Neural progenitor cell (in vitro differentiated cells): ENCODE results near the gene CYSLTR2. TPM values are rescaled to one million over a fixed set of nuclear protein-coding genes. Genes with fewer than 3 reads are reported as not detected.

Experiments used
- DNase-seq: peaks from one replicate; pipeline ENCODE4 v3.0.0-alpha.2; 2016; ENCODE audit warnings: low spot score
- H2AFZ ChIP-seq: fragments of 200-600 bp; sonication (generic); replicated peaks from 2 replicates; pipeline ENCODE4 v1.6.1; 2016; ENCODE audit warnings: antibody characterized with exemption
- H3F3A ChIP-seq: fragments of 200-600 bp; sonication (generic); 2 replicates; pipeline ENCODE4 v1.6.1; 2016; ENCODE audit warnings: antibody characterized with exemption, low read depth
- H3K27ac ChIP-seq: fragments of 200-600 bp; sonication (generic); 2 replicates; pipeline ENCODE4 v1.5.1; 2016; ENCODE audit warnings: mild to moderate bottlenecking
- H3K27me3 ChIP-seq: fragments of 200-600 bp; sonication (generic); 2 replicates; pipeline ENCODE4 v1.6.1; 2016; ENCODE audit warnings: mild to moderate bottlenecking, moderate library complexity
- H3K36me3 ChIP-seq: fragments of 200-600 bp; sonication (generic); 2 replicates; pipeline ENCODE4 v1.5.1; 2016
- H3K4me1 ChIP-seq: fragments of 200-600 bp; sonication (generic); 2 replicates; pipeline ENCODE4 v1.6.1; 2016; ENCODE audit warnings: mixed run types
- H3K4me2 ChIP-seq: fragments of 200-600 bp; sonication (generic); 2 replicates; pipeline ENCODE4 v1.6.1; 2016
- H3K4me3 ChIP-seq: fragments of 200-600 bp; sonication (generic); 2 replicates; pipeline ENCODE4 v1.5.1; 2016
- H3K79me2 ChIP-seq: fragments of 200-600 bp; sonication (generic); 2 replicates; pipeline ENCODE4 v1.6.1; 2016; ENCODE audit warnings: low read depth
- H3K9ac ChIP-seq: fragments of 200-600 bp; sonication (generic); 2 replicates; pipeline ENCODE4 v1.6.1; 2016
- H3K9me3 ChIP-seq: fragments of 200-600 bp; sonication (generic); 2 replicates; pipeline ENCODE4 v1.5.1; 2016; ENCODE audit warnings: low read depth
- H4K20me1 ChIP-seq: fragments of 200-600 bp; sonication (generic); 2 replicates; pipeline ENCODE4 v1.6.1; 2016; ENCODE audit warnings: low read depth
- H3K27ac Mint-ChIP-seq: 3 replicates; pipeline ENCODE4 v1.8.0; 2021; ENCODE audit warnings: mixed read lengths
- H3K27me3 Mint-ChIP-seq: 2 replicates; pipeline ENCODE4 v1.8.0; 2022; ENCODE audit warnings: low read depth, mild to moderate bottlenecking, inconsistent platforms, moderate library complexity, mixed read lengths; ENCODE audit not compliant: insufficient read depth
- H3K36me3 Mint-ChIP-seq: 3 replicates; pipeline ENCODE4 v1.8.0; 2021; ENCODE audit warnings: mixed read lengths
- H3K4me1 Mint-ChIP-seq: 3 replicates; pipeline ENCODE4 v1.8.0; 2021; ENCODE audit warnings: mixed read lengths
- H3K4me3 Mint-ChIP-seq: 3 replicates; pipeline ENCODE4 v1.8.0; 2021; ENCODE audit warnings: mild to moderate bottlenecking, moderate library complexity, mixed read lengths
- H3K9me3 Mint-ChIP-seq: 3 replicates; pipeline ENCODE4 v1.8.0; 2020; ENCODE audit warnings: mixed read lengths
- EZH2 ChIP-seq: fragments of 200-600 bp; sonication (generic); IDR thresholded peaks from 2 replicates; pipeline ENCODE4 v1.6.1; 2017; ENCODE audit warnings: antibody characterized with exemption, mild to moderate bottlenecking, moderate library complexity
- EZH2phosphoT487 ChIP-seq: fragments of 200-600 bp; sonication (generic); IDR thresholded peaks from 2 replicates; pipeline ENCODE4 v1.6.1; 2017; ENCODE audit warnings: antibody characterized with exemption
- total RNA-seq: library from RNA; depleted of rRNA; stranded (reverse); fragments of >200 nt; gene quantifications from 2 replicates; pipeline ENCODE4 v1.2.3, GENCODE V29; 2015; ENCODE audit warnings: low replicate concordance
- TF ChIP-seq, protein P1 (sequence below): fragments of 200-600 bp; sonication (generic); IDR thresholded peaks from 2 replicates; pipeline ENCODE4 v1.5.1; 2017; ENCODE audit warnings: antibody characterized with exemption, mild to moderate bottlenecking

CYSLTR2 gene
- total RNA-seq, 1 donor from 2014 or later: not detected

DNA sequence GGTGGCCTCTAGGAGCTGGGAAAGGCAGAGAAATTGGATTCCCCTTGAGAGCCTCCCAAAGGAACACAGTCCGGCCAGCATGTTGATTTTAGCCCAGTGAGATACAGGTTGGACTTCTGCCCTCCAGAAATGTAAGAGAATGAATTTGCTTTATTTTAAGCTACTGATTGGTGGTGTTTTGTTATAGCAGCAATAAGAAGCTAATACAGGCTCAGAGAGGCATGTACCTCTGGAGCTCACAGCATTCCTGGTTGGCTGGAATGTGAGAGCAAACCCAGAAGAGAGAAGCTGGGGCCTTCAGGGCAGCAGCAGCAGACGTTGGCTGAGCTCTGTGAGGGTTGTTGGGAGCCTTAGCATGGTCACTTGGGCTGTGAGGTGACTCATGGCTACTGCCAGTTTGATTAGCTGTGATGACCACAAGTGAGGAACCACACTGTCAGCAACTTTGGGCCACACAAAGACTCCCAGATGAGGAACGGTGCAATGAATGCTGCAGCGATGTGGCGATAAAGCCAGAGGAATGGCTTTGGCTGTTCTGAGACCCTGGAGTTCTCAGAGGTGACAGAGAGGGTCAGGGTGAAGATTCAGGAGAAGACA is 80.1 kb downstream of the CYSLTR2 start:
- peaks cover 5% of the 10 kb centered on the region for H3K4me1 ChIP-seq
- Mint-ChIP-seq H3K36me3 (no peaks in the 10 kb centered on the region), H3K4me3 (peak overlapping the region; percentile 30), H3K27ac (no peak overlapping the region), H3K27me3 (peaks cover 9% of the 10 kb centered on the region), H3K9me3 (peaks cover 4% of the 10 kb centered on the region), H3K4me1 (no peaks in the 10 kb centered on the region)
- no peak overlapping the region for H3K4me3 ChIP-seq
- no peak for DNase-seq
- H4K20me1 ChIP-seq: no peaks in the 10 kb centered on the region
- no peak overlapping the region for H3K27ac ChIP-seq
- no peak overlapping the region for H3K4me2 ChIP-seq
- H3K9ac ChIP-seq: no peak overlapping the region
- TF ChIP-seq, protein P1, sequence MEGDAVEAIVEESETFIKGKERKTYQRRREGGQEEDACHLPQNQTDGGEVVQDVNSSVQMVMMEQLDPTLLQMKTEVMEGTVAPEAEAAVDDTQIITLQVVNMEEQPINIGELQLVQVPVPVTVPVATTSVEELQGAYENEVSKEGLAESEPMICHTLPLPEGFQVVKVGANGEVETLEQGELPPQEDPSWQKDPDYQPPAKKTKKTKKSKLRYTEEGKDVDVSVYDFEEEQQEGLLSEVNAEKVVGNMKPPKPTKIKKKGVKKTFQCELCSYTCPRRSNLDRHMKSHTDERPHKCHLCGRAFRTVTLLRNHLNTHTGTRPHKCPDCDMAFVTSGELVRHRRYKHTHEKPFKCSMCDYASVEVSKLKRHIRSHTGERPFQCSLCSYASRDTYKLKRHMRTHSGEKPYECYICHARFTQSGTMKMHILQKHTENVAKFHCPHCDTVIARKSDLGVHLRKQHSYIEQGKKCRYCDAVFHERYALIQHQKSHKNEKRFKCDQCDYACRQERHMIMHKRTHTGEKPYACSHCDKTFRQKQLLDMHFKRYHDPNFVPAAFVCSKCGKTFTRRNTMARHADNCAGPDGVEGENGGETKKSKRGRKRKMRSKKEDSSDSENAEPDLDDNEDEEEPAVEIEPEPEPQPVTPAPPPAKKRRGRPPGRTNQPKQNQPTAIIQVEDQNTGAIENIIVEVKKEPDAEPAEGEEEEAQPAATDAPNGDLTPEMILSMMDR: no peak
- TF ChIP-seq EZH2: no peak
- no peak for TF ChIP-seq EZH2phosphoT487
- H3K27me3 ChIP-seq: peaks cover 5% of the 10 kb centered on the region
- no peaks in the 10 kb centered on the region for H3K79me2 ChIP-seq
- H3K36me3 ChIP-seq: no peaks in the 10 kb centered on the region
- no peaks in the 10 kb centered on the region for H3F3A ChIP-seq
- H3K9me3 ChIP-seq: no peaks in the 10 kb centered on the region
- H2AFZ ChIP-seq: no peak overlapping the region

DNA sequence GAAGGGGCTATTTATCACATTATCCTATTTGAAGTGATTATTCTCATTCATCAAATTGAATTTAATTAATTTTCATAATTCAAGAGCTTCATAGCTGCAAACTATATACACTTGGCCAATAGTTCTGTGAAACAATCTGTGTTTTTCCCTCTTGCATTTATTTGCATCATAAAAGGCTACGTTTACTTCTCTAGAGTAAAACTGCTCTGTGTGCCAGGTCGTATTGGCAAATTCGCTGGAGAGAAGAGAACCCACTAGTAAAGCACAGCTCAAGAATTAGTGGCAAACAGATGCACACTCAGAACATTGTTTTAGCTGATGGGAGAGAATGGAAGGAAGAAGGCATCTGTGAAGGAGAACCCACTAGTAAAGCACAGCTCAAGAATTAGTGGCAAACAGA is 81.8 kb downstream of the CYSLTR2 start:
- H3K9me3 ChIP-seq: no peaks in the 10 kb centered on the region
- H3K27me3 Mint-ChIP-seq: peaks cover 5% of the 10 kb centered on the region
- H3F3A ChIP-seq: no peaks in the 10 kb centered on the region
- H3K27ac Mint-ChIP-seq: no peak overlapping the region
- no peak overlapping the region for H3K4me3 Mint-ChIP-seq
- no peak overlapping the region for H3K4me3 ChIP-seq
- H3K9ac ChIP-seq: no peak overlapping the region
- no peaks in the 10 kb centered on the region for H3K79me2 ChIP-seq
- no peaks in the 10 kb centered on the region for H3K4me1 Mint-ChIP-seq
- no peak for DNase-seq
- H3K27me3 ChIP-seq: peaks cover 5% of the 10 kb centered on the region
- H3K27ac ChIP-seq: no peak overlapping the region
- H3K9me3 Mint-ChIP-seq: peaks cover 2% of the 10 kb centered on the region
- no peaks in the 10 kb centered on the region for H4K20me1 ChIP-seq
- TF ChIP-seq EZH2 (no peak), EZH2phosphoT487 (no peak)
- TF ChIP-seq, protein P1: no peak
- H3K4me2 ChIP-seq: no peak overlapping the region
- no peak overlapping the region for H2AFZ ChIP-seq
- peaks cover 5% of the 10 kb centered on the region for H3K4me1 ChIP-seq
- no peaks in the 10 kb centered on the region for H3K36me3 ChIP-seq
- H3K36me3 Mint-ChIP-seq: no peaks in the 10 kb centered on the region

DNA sequence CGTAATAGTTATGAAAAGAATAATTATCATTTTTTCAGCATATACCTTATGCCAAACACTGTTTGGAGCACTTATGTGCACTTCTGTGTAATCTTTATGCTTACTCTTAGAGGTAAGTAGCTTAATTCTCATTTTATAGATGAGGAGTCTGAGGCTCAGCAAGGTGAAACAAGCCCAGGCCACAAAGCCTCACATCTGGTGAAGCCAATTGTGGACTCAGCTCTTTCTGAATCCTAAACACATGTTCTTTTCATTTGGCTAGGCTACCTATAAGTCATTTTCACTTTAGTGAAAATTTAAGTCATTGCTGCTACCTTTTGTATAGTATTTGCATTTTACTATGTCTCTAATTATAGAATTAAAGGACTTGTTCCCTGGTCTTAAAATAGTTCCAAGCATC is 84.0 kb downstream of the CYSLTR2 start:
- TF ChIP-seq EZH2: no peak
- TF ChIP-seq, protein P1: no peak
- TF ChIP-seq EZH2phosphoT487: no peak
- no peak overlapping the region for H3K4me2 ChIP-seq
- Mint-ChIP-seq H3K4me1 (no peaks in the 10 kb centered on the region), H3K9me3 (no peaks in the 10 kb centered on the region), H3K27me3 (peaks cover 3% of the 10 kb centered on the region), H3K36me3 (no peaks in the 10 kb centered on the region), H3K4me3 (no peak overlapping the region), H3K27ac (no peak overlapping the region)
- no peak overlapping the region for H3K27ac ChIP-seq
- H3K4me1 ChIP-seq: peaks cover 5% of the 10 kb centered on the region
- no peak for DNase-seq
- H3K4me3 ChIP-seq: no peak overlapping the region
- H3K79me2 ChIP-seq: no peaks in the 10 kb centered on the region
- H4K20me1 ChIP-seq: no peaks in the 10 kb centered on the region
- H3F3A ChIP-seq: no peaks in the 10 kb centered on the region
- no peak overlapping the region for H2AFZ ChIP-seq
- no peaks in the 10 kb centered on the region for H3K27me3 ChIP-seq
- H3K9me3 ChIP-seq: no peaks in the 10 kb centered on the region
- H3K9ac ChIP-seq: no peak overlapping the region
- no peaks in the 10 kb centered on the region for H3K36me3 ChIP-seq
